Epithelial cell of proximal tubule (primary cell): ENCODE data around the gene CAMTA1. TPM values are rescaled to one million over a fixed set of nuclear protein-coding genes. Genes with fewer than 3 reads are reported as not detected.
"Not testable (repeated sequence)": the region's sequence is repeated elsewhere in the genome, so short reads cannot be mapped to it uniquely, and the experiment has no call there.

Source experiments
- DNase-seq: peaks from one replicate; pipeline ENCODE4 v3.0.0-alpha.2; 2011; ENCODE audit warnings: low read depth
- H3K4me3 ChIP-seq: 2 replicates; pipeline ENCODE4 v1.5.1; 2011; ENCODE audit warnings: low read depth, mild to moderate bottlenecking, low read length
- total RNA-seq: library from RNA; depleted of rRNA; stranded (reverse); fragments of >200 nt; gene quantifications from 2 replicates; pipeline ENCODE4 v1.2.3, GENCODE V29; 2015
- TF ChIP-seq, protein P1 (sequence below): conservative IDR thresholded peaks from 2 replicates; pipeline ENCODE4 v1.5.1; 2012; ENCODE audit warnings: low read depth, mild to moderate bottlenecking, low read length

The CAMTA1 gene
- total RNA-seq, 1 donor from 2014 or later, result 79.2 TPM

GRCh38 chr1:7683521-7683920 lies 898.3 kb downstream of the CAMTA1 start:
- no peak overlapping the region for H3K4me3 ChIP-seq
- TF ChIP-seq, protein P1, sequence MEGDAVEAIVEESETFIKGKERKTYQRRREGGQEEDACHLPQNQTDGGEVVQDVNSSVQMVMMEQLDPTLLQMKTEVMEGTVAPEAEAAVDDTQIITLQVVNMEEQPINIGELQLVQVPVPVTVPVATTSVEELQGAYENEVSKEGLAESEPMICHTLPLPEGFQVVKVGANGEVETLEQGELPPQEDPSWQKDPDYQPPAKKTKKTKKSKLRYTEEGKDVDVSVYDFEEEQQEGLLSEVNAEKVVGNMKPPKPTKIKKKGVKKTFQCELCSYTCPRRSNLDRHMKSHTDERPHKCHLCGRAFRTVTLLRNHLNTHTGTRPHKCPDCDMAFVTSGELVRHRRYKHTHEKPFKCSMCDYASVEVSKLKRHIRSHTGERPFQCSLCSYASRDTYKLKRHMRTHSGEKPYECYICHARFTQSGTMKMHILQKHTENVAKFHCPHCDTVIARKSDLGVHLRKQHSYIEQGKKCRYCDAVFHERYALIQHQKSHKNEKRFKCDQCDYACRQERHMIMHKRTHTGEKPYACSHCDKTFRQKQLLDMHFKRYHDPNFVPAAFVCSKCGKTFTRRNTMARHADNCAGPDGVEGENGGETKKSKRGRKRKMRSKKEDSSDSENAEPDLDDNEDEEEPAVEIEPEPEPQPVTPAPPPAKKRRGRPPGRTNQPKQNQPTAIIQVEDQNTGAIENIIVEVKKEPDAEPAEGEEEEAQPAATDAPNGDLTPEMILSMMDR, result no peak
- DNase-seq, result no peak

GRCh38 chr1:7684132-7684531 lies 898.9 kb downstream of the CAMTA1 start:
- TF ChIP-seq, protein P1, result no peak
- no peak overlapping the region for H3K4me3 ChIP-seq
- DNase-seq, result no peak

DNA sequence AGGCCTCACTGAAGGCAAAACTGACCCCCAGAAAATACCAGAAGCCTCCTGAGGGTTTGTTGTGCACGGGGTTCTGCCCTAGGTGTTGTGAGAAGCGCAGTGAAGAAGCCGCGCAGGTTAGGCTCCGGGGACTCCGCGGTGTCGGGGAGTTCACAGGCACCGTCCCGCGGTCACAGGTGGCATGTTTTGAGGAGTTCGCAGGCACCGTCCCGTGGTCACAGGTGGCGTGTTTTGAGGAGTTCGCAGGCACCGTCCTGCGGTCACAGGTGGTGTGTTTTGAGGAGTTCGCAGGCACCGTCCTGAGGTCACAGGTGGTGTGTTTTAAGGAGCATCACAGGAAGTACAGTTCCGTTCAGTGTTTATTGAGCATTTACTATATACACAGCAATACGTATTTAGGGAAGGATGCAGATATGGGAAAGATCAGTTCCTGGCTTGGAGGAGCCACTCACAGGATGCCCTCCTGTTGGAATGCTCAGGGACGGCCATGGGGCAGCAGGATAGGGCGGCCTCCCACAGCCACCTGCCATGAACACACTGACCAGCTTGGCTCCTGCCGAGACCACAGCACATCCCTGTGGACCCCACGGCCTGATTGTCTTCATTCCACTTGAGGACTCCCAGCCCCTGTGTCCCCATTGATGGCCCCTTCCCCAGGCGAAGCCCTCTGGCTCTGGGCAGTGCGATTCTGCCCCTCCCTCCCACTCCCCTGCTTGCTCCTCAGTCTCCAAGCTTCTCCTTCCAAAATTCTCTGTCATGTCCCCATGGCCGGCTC lies 899.8 kb downstream of the CAMTA1 start:
- TF ChIP-seq, protein P1, result no peak
- H3K4me3 ChIP-seq, result no peak overlapping the region
- no peak for DNase-seq

- TF ChIP-seq, protein P1, result no peak
- no peak overlapping the region for H3K4me3 ChIP-seq
- DNase-seq, result no peak
These were observed 901.1 kb downstream of the CAMTA1 start for GRCh38 chr1:7686301-7686850.

DNA sequence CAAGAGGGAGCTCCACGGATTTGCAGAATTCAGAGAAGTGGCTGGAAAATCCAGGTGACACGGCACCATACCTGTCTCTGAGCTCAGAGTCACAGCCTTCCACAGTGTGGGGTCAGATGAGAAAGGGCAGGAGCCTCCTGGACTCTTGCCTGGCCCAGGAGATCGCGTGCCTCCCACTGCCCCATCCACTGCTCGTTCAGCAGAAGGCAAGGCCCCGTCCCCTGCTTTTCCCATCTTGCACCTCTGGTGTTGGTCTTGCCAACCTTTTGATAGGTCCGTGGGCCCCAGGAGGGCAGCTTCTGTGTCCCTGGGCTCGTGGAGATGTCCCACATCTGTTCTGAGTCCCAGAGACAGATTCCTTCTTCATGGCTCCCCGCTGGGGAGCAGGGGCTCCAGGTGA lies 902.2 kb downstream of the CAMTA1 start:
- TF ChIP-seq, protein P1, result no peak
- no peak for DNase-seq
- no peak overlapping the region for H3K4me3 ChIP-seq

- no peak overlapping the region for H3K4me3 ChIP-seq
- TF ChIP-seq, protein P1, result no peak
- no peak for DNase-seq
These were observed 903.4 kb downstream of the CAMTA1 start for GRCh38 chr1:7688659-7689058.

DNA sequence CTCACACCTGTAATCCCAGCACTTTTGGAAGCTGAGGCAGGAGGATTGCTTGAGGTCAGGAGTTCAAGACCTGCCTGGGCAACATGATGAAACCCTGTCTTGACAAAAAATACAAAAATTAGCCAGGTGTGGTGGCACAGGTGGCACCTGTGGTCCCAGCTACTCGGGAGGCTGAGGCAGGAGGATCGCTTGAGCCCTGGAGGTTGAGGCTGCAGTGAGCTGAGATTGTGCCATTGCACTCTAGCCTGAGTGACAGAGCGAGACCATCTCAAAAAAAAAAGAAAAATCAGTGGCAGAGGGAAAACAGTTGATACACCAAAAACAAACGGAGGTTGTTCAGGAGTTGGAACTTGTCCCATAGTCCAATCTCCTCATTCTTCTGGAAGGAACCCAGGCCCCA lies 904.1 kb downstream of the CAMTA1 start:
- not testable (repeated sequence) for H3K4me3 ChIP-seq, DNase-seq
